ENCODE measurements around the gene GAN.

GAN gene

DNA sequence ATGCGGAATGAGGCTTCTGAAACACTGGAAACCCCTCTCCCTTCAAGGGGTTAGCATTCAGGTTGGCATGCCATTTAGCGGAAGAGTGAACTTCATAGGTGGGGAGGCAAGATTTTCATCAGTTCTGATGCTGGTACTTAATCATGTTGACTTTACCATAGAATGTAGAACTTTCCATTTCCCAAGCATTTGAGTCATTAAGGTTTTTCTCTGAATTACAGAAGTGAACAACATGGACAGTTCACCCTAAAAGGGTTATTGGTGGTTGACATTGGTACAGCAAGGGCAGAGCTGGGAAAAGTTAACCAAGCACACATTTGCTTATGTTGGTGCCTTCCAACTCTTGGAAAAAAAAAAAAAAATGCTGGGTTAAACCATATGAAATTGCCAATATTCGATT lies 39.1 kb downstream of the GAN start:
- no peak for TF ChIP-seq CTCF (IDR thresholded peaks at IDR 0.05; ENCODE audit: low read depth, low read length)
- DNase-seq (ENCODE audit: extremely low read depth, low read depth), result no peak

GRCh38 chr16:81357711-81358260 lies 43.0 kb downstream of the GAN start:
- no peak for DNase-seq (ENCODE audit: extremely low read depth, low read depth)
- TF ChIP-seq CTCF (IDR thresholded peaks at IDR 0.05; ENCODE audit: low read depth, low read length), result no peak

- TF ChIP-seq CTCF (IDR thresholded peaks at IDR 0.05; ENCODE audit: low read depth, low read length), result no peak
Observed at GRCh38 chr16:81358860-81359259, 44.1 kb downstream of the GAN start.

DNA sequence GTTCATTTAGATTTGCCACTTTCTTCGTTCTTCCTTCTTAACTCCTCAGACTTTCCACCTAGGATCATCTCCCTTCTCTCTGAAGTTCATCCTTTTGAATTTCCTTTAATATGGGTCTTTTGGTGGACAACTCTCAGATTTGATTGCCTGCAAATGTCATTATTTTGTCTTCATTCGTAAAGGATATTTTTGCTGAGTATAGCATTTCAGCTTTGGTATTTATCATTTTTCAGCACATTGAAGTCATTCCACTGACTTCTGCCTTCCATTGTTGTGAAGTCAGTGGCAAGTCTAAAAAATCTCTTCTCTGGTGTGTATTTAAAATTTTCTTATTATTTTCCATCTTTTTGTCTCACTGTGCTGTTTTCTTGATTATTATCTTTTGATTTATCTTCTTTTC lies 45.4 kb downstream of the GAN start:
- no peak for TF ChIP-seq CTCF (IDR thresholded peaks at IDR 0.05; ENCODE audit: low read depth, low read length)
- DNase-seq (ENCODE audit: extremely low read depth, low read depth), result no peak

More at GRCh38 chr16:81358860-81359259, 44.1 kb downstream of the GAN start:
- no peak for DNase-seq (ENCODE audit: extremely low read depth, low read depth)

DNA sequence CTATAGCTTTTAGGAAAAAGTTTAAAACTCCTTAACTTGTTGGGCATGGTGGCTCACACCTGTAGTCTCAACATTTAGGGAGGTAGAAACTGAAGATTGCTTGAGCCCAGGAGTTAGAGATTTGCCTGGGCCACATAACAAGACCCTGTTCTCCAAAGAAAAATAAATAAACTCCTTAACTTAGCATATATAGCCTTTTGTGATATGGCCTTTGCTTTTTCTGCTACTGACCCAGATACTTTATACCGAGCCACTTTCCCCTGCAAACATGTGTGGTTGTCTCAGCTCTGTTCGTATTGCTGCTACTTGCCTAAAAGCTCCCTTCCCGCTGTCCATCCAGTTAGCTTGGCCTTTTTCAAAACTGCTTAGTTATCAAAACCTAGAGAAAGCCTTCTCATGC lies 51.0 kb downstream of the GAN start:
- TF ChIP-seq CTCF (IDR thresholded peaks at IDR 0.05; ENCODE audit: low read depth, low read length), result no peak
- no peak for DNase-seq (ENCODE audit: extremely low read depth, low read depth)

DNA sequence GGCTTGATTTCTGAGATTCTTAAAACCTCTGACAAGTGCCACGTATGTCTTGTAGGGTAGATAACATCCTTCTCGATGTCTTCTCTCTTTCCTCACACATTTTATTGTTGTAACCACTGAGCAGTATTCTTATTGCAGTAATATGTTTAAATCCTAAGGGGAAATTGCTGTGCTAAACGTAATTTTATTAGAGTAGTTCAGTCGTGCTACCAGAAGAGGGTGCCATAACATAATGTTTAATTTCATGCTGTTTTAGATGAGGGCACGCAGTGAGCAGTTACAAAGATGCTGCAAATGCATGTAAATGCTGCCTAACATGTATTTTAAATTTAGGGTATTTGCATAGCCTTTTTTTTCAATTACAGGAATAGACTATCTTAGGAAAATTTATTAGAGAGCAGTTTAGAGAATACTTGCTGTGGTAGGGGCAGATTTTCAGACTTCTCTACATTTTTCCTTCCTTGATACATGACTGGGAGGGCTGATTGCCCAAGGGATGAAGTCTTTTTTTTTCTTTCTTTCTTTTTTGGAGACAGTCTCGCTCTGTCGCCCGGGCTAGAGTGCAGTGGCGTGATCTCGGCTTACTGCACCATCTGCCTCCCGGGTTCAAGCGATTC lies 51.7 kb downstream of the GAN start:
- DNase-seq (ENCODE audit: extremely low read depth, low read depth), result peak; percentile 8

More for the DNA sequence above, 51.7 kb downstream of the GAN start:
- TF ChIP-seq CTCF (IDR thresholded peaks at IDR 0.05; ENCODE audit: low read depth, low read length), result peak; percentile 54
